Activated T-cell treated with anti-CD3 and anti-CD28 coated beads, Interleukin-2, amount 50 U/mL, for 24 hours (primary cell): ENCODE data around the gene ADAMTSL1.

Source experiments
- DNase-seq: peaks from one replicate; pipeline ENCODE4 v3.0.0-alpha.2; 2020
- H3K27ac Mint-ChIP-seq: 2 replicates; pipeline ENCODE4 v1.8.0; 2020; ENCODE audit warnings: mild to moderate bottlenecking, mixed read lengths
- H3K27me3 Mint-ChIP-seq: 2 replicates; pipeline ENCODE4 v1.8.0; 2020; ENCODE audit warnings: mixed read lengths
- H3K36me3 Mint-ChIP-seq: 2 replicates; pipeline ENCODE4 v1.8.0; 2020; ENCODE audit warnings: low read depth, mixed read lengths
- H3K4me1 Mint-ChIP-seq: 2 replicates; pipeline ENCODE4 v1.8.0; 2020; ENCODE audit warnings: low read depth, mixed read lengths
- H3K4me3 Mint-ChIP-seq: 2 replicates; pipeline ENCODE4 v1.8.0; 2020; ENCODE audit warnings: mild to moderate bottlenecking, moderate library complexity, mixed read lengths
- H3K9me3 Mint-ChIP-seq: 2 replicates; pipeline ENCODE4 v1.8.0; 2020; ENCODE audit warnings: mixed read lengths

Gene ADAMTSL1

GRCh38 chr9:18903450-18903849 lies 429.5 kb downstream of the ADAMTSL1 start:
- H3K27ac Mint-ChIP-seq: no peak overlapping the region
- H3K36me3 Mint-ChIP-seq: no peaks in the 10 kb centered on the region
- DNase-seq: no peak
- peaks cover 12% of the 10 kb centered on the region for H3K9me3 Mint-ChIP-seq
- H3K4me1 Mint-ChIP-seq: no peaks in the 10 kb centered on the region
- no peak overlapping the region for H3K4me3 Mint-ChIP-seq
- H3K27me3 Mint-ChIP-seq: peaks cover under 1% of the 10 kb centered on the region

GRCh38 chr9:18905028-18905882 lies 431.3 kb downstream of the ADAMTSL1 start:
- no peaks in the 10 kb centered on the region for H3K36me3 Mint-ChIP-seq
- no peak overlapping the region for H3K27ac Mint-ChIP-seq
- H3K4me3 Mint-ChIP-seq: no peak overlapping the region
- no peak for DNase-seq
- H3K9me3 Mint-ChIP-seq: peaks cover 12% of the 10 kb centered on the region
- H3K27me3 Mint-ChIP-seq: no peaks in the 10 kb centered on the region
- H3K4me1 Mint-ChIP-seq: no peaks in the 10 kb centered on the region

GRCh38 chr9:18905883-18906629 lies 432.1 kb downstream of the ADAMTSL1 start:
- Mint-ChIP-seq H3K36me3 (no peaks in the 10 kb centered on the region), H3K27me3 (no peaks in the 10 kb centered on the region), H3K9me3 (peaks cover 9% of the 10 kb centered on the region), H3K27ac (no peak overlapping the region), H3K4me1 (no peaks in the 10 kb centered on the region), H3K4me3 (no peak overlapping the region)
- DNase-seq: no peak

- DNase-seq: no peak
- Mint-ChIP-seq H3K4me3 (no peak overlapping the region), H3K4me1 (no peaks in the 10 kb centered on the region), H3K9me3 (peaks cover 5% of the 10 kb centered on the region), H3K27me3 (no peaks in the 10 kb centered on the region), H3K36me3 (no peaks in the 10 kb centered on the region), H3K27ac (no peak overlapping the region)
Measured at GRCh38 chr9:18906656-18907395, 432.9 kb downstream of the ADAMTSL1 start.

- Mint-ChIP-seq H3K4me1 (no peaks in the 10 kb centered on the region), H3K36me3 (no peaks in the 10 kb centered on the region), H3K27ac (no peak overlapping the region), H3K4me3 (no peak overlapping the region), H3K27me3 (no peaks in the 10 kb centered on the region), H3K9me3 (no peaks in the 10 kb centered on the region)
- DNase-seq: no peak
Measured at GRCh38 chr9:18907927-18908625, 434.1 kb downstream of the ADAMTSL1 start.

GRCh38 chr9:18909140-18910018 lies 435.4 kb downstream of the ADAMTSL1 start:
- DNase-seq: no peak
- no peaks in the 10 kb centered on the region for H3K27me3 Mint-ChIP-seq
- H3K36me3 Mint-ChIP-seq: no peaks in the 10 kb centered on the region
- no peaks in the 10 kb centered on the region for H3K9me3 Mint-ChIP-seq
- no peaks in the 10 kb centered on the region for H3K4me1 Mint-ChIP-seq
- no peak overlapping the region for H3K4me3 Mint-ChIP-seq
- no peak overlapping the region for H3K27ac Mint-ChIP-seq

- H3K4me3 Mint-ChIP-seq: no peak overlapping the region
- no peaks in the 10 kb centered on the region for H3K27me3 Mint-ChIP-seq
- no peaks in the 10 kb centered on the region for H3K4me1 Mint-ChIP-seq
- no peaks in the 10 kb centered on the region for H3K9me3 Mint-ChIP-seq
- H3K27ac Mint-ChIP-seq: no peak overlapping the region
- no peak for DNase-seq
- H3K36me3 Mint-ChIP-seq: no peaks in the 10 kb centered on the region
Measured at GRCh38 chr9:18910435-18910834, 436.5 kb downstream of the ADAMTSL1 start.

- Mint-ChIP-seq H3K36me3 (no peaks in the 10 kb centered on the region), H3K9me3 (no peaks in the 10 kb centered on the region), H3K27me3 (no peaks in the 10 kb centered on the region), H3K4me3 (no peak overlapping the region), H3K27ac (no peak overlapping the region), H3K4me1 (no peaks in the 10 kb centered on the region)
- no peak for DNase-seq
Measured at GRCh38 chr9:18910916-18911315, 437.0 kb downstream of the ADAMTSL1 start.

- no peaks in the 10 kb centered on the region for H3K4me1 Mint-ChIP-seq
- H3K9me3 Mint-ChIP-seq: no peaks in the 10 kb centered on the region
- H3K4me3 Mint-ChIP-seq: no peak overlapping the region
- H3K27ac Mint-ChIP-seq: no peak overlapping the region
- DNase-seq: no peak
- H3K36me3 Mint-ChIP-seq: no peaks in the 10 kb centered on the region
- no peaks in the 10 kb centered on the region for H3K27me3 Mint-ChIP-seq
Measured at GRCh38 chr9:18911714-18912342, 437.9 kb downstream of the ADAMTSL1 start.

- no peaks in the 10 kb centered on the region for H3K4me1 Mint-ChIP-seq
- H3K4me3 Mint-ChIP-seq: no peak overlapping the region
- no peaks in the 10 kb centered on the region for H3K9me3 Mint-ChIP-seq
- no peaks in the 10 kb centered on the region for H3K36me3 Mint-ChIP-seq
- no peaks in the 10 kb centered on the region for H3K27me3 Mint-ChIP-seq
- no peak overlapping the region for H3K27ac Mint-ChIP-seq
- no peak for DNase-seq
Measured at GRCh38 chr9:18920141-18921084, 446.5 kb downstream of the ADAMTSL1 start.

GRCh38 chr9:18921366-18922075 lies 447.6 kb downstream of the ADAMTSL1 start:
- no peaks in the 10 kb centered on the region for H3K36me3 Mint-ChIP-seq
- no peaks in the 10 kb centered on the region for H3K9me3 Mint-ChIP-seq
- no peak for DNase-seq
- H3K4me3 Mint-ChIP-seq: no peak overlapping the region
- no peaks in the 10 kb centered on the region for H3K4me1 Mint-ChIP-seq
- H3K27me3 Mint-ChIP-seq: no peaks in the 10 kb centered on the region
- H3K27ac Mint-ChIP-seq: no peak overlapping the region
